ENCODE measurements around the gene BCAP29. TPM values are rescaled to one million over a fixed set of nuclear protein-coding genes. Genes with fewer than 3 reads are reported as not detected.

The BCAP29 gene
- total RNA-seq, 1 experiment from 2014 or later, result 43.2 TPM

DNA sequence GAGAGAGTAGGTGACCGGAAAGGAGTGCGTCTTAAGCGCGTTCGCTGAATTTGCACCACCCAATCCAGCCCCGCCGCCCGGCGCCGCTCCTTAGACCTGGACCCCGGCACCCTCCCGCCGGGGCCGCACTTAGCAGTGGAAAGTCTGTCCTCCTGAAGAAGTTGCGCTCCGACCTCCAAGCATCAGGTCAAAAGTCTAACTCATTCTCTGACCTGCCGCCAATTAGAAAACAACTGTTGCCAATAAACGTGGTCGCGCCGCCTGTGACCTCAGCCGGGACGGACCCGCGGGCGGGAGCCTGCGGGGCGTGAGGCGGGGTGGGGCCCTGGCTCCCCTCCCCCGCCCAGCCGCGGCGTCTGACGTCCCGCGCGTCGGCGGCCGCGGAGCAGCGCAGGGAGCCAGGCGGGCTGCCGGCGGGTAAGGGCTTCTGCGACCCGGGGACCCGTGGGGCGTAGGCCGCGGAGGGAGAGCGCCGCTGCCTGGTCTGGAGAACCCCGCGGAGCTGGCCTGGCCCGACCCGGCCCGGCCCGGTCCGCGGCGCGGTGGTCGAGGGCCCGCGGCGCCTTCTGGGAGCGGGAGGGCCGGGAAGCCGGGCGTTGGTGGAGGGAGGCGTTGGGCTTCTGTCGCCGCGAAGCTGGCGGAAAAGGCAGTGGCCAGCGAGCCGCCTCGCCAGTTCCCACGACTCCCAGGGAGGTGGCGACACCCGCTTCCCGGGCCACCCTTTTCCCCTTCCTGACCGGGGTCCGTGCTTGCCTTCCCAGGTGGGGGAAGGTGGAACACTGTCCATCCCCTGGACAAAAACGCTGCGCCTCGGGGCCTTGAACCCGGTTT, at the start of gene BCAP29 (continued):
- TF ChIP-seq, protein P1, sequence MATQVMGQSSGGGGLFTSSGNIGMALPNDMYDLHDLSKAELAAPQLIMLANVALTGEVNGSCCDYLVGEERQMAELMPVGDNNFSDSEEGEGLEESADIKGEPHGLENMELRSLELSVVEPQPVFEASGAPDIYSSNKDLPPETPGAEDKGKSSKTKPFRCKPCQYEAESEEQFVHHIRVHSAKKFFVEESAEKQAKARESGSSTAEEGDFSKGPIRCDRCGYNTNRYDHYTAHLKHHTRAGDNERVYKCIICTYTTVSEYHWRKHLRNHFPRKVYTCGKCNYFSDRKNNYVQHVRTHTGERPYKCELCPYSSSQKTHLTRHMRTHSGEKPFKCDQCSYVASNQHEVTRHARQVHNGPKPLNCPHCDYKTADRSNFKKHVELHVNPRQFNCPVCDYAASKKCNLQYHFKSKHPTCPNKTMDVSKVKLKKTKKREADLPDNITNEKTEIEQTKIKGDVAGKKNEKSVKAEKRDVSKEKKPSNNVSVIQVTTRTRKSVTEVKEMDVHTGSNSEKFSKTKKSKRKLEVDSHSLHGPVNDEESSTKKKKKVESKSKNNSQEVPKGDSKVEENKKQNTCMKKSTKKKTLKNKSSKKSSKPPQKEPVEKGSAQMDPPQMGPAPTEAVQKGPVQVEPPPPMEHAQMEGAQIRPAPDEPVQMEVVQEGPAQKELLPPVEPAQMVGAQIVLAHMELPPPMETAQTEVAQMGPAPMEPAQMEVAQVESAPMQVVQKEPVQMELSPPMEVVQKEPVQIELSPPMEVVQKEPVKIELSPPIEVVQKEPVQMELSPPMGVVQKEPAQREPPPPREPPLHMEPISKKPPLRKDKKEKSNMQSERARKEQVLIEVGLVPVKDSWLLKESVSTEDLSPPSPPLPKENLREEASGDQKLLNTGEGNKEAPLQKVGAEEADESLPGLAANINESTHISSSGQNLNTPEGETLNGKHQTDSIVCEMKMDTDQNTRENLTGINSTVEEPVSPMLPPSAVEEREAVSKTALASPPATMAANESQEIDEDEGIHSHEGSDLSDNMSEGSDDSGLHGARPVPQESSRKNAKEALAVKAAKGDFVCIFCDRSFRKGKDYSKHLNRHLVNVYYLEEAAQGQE (IDR thresholded peaks at IDR 0.05; ENCODE audit: low read depth), result no peak
- TF ChIP-seq FOSL1 (IDR thresholded peaks at IDR 0.05; ENCODE audit: low read depth), result no peak
- peak; percentile 35 for TF ChIP-seq YY1 (IDR thresholded peaks at IDR 0.05; ENCODE audit: extremely low read depth, insufficient replicate concordance, low read depth, low read length)
- no peak for TF ChIP-seq JUND (IDR thresholded peaks at IDR 0.05)

DNA sequence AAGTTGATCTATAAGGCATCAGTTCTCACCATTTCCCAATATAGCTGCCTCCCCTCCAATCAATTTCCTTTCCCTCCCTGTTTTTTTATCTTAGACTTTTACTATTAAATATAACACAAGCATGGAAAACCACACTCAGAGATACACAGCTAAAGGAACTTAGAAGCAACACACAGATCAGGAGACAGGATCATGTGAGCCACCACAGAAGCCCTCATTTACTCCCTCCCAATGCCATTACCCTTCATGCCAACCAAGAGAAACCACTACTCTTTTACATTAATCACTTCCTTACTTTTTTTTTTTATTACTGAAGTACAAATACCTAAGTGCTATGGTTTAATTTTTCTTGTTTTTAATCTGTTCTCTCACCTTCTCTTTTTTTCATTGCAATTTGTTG, 49.3 kb upstream of the BCAP29 start:
- peaks cover 0 to 8% of the 10 kb centered on the region in 2 experiments; a peak in 1 of 4 replicates for H3K4me1 ChIP-seq (ENCODE audit: control insufficient read depth in 1 of 2, insufficient read depth in 2 of 2, low read length in 2 of 2)
- POLR2A ChIA-PET, result no interaction called here
- no peak for DNase-seq (ENCODE audit: low read depth, low spot score)
- CTCF ChIA-PET, result no interaction called here
- no peaks in the 10 kb centered on the region for H3K9me3 ChIP-seq (ENCODE audit: control insufficient read depth in 1 of 2, insufficient read depth in 1 of 2, low read depth in 1 of 2, low read length in 2 of 2)
- intact Hi-C loops (cut with micrococcal nuclease), result no loop called here
- H3K4me2 ChIP-seq (ENCODE audit: low read length), result no peak overlapping the region
- H4K20me1 ChIP-seq (ENCODE audit: insufficient read depth), result no peaks in the 10 kb centered on the region
- BruUV-seq (replicated peaks), result no TSS peak
- no peaks in the 10 kb centered on the region for H3K27me3 ChIP-seq (ENCODE audit: insufficient read depth, low read length)
- no peaks in the 10 kb centered on the region for H3K9me2 ChIP-seq (ENCODE audit: insufficient read depth)
- no peak overlapping the region for H3K27ac ChIP-seq (ENCODE audit: low read depth, low read length)
- H3K9ac ChIP-seq (ENCODE audit: low read length), result no peak overlapping the region
- peaks cover 3% of the 10 kb centered on the region; the same call in 1 of the 2 replicates for H3K79me2 ChIP-seq (ENCODE audit: insufficient read depth, low read length)
- RAD21 ChIA-PET (ENCODE audit: low non-redundant PET in 1 of 2, low total read pairs in 2 of 2, uncharacterized antibody in 2 of 2, unreplicated experiment in 2 of 2), result no interaction called here
- H3K4me3 ChIP-seq (replicated peaks in 1 of 2; ENCODE audit: low read depth in 1 of 2, low read length in 2 of 2), result no peak overlapping the region
- no peak for ATAC-seq
- no peak overlapping the region for H2AFZ ChIP-seq (ENCODE audit: low read depth, low read length, poor library complexity, severe bottlenecking)
- no peaks in the 10 kb centered on the region for H3K36me3 ChIP-seq (ENCODE audit: control insufficient read depth in 1 of 2, insufficient read depth in 2 of 2, low read length in 2 of 2)
- TF ChIP-seq, protein P1 (IDR thresholded peaks at IDR 0.05; ENCODE audit: low read depth), result no peak
- TF ChIP-seq POLR2A (IDR thresholded peaks at IDR 0.05; ENCODE audit: borderline replicate concordance, extremely low read depth, insufficient read depth, insufficient read length), result no peak
- TF ChIP-seq ZFX (IDR thresholded peaks at IDR 0.05), result no peak
- no peak for TF ChIP-seq CEBPB (IDR thresholded peaks at IDR 0.05; ENCODE audit: low read depth)
- TF ChIP-seq, protein P2, sequence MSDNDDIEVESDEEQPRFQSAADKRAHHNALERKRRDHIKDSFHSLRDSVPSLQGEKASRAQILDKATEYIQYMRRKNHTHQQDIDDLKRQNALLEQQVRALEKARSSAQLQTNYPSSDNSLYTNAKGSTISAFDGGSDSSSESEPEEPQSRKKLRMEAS (IDR thresholded peaks at IDR 0.05), result no peak
- no peak for TF ChIP-seq POLR2AphosphoS5 (IDR thresholded peaks at IDR 0.05; ENCODE audit: low read depth, low read length)
- no peak for TF ChIP-seq ZNF274 (IDR thresholded peaks at IDR 0.05; ENCODE audit: low read depth, low read length)
- TF ChIP-seq EZH2phosphoT487 (IDR thresholded peaks at IDR 0.05; ENCODE audit: borderline replicate concordance), result no peak
- TF ChIP-seq EGR1 (IDR thresholded peaks at IDR 0.05; ENCODE audit: low read depth), result no peak
- no peak for TF ChIP-seq SP1 (IDR thresholded peaks at IDR 0.05; ENCODE audit: low read depth)
- TF ChIP-seq, protein P3, sequence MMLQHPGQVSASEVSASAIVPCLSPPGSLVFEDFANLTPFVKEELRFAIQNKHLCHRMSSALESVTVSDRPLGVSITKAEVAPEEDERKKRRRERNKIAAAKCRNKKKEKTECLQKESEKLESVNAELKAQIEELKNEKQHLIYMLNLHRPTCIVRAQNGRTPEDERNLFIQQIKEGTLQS (IDR thresholded peaks at IDR 0.05), result no peak
- TF ChIP-seq CBX3 (IDR thresholded peaks at IDR 0.05; ENCODE audit: low read depth), result no peak
